Head of caudate nucleus (tissue), 42 donors: ENCODE measurements around the gene SCLT1.
A peak's percentile ranks its signal among the peaks of the same experiment; 100 is the strongest.
"Not testable (repeated sequence)": the region's sequence is repeated elsewhere in the genome, so short reads cannot be mapped to it uniquely, and the experiment has no call there.

ENCODE experiments used
- DNase-seq, 42 donors: peaks; one replicate each; pipeline versions ENCODE4 v3.0.0 to v3.0.0-alpha.2; 2020 to 2021; ENCODE audit warnings: mixed read lengths in 7 of 42
- intact Hi-C: fragments of 100-400 bp; cut with DNase I; formaldehyde crosslinking; loops from one replicate; pipeline ENCODE4 v1.15.0; 2022

SCLT1 gene

DNA sequence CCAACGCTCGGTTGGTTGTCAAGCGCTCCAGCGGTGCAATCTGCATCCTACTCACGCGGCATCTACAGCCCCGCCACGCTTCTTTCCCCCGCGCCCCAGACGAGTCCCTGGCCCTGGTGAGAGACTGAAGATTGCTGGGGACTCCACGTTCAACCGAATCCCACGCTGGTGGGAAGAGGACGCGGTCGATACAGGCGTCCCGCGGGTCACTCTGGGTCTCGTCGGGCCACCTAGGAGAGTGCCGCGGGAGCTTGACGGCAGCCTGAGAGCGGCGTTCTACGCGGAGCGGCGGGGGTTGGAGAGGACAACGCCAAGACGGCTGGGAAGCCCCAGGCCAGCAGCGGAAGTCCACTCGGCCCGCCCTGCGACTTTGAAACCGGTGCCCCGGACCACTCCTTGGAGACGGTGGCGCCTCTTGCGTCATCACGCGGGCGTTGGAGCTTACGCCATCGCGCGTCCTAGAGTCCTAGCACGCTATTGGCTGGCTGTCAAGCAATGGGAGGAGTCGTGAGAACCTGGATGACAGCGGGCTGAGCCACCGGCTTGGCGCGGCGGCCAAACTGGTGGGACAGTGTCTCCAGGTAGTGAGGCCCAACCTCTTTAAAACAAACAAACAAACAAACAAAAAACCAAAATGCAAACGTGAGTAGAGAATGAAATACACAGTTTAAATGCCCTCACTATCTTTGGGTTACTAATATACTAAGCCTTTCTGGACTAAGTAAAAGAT lies at the start of gene SCLT1:
Gene SCLT1 (minus strand): TSS at position 349 of the 730 bp plus-strand sequence. CDS start 436 bp downstream, outside the sequence.
- intact Hi-C loops: no loop called here
- DNase-seq: peak; percentile 94 to 99 (median 98)

DNA sequence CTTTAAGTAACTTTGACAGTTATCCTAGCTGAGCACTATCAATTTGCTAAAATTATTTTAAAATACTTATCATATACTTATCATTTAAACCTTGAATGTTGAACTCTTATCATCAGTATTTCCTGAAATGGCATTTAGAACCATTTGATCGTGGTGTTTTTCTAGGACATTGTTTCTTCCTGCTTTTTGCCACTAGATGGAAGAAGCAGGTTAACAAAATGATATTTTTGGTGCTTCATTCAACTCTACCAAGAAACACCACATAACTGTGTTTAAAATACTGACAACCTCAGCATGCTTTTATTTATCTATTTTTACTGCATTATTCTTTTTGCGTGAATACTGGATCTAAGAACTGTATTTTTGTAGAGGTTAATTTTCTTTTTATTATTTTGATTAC lies 47.2 kb upstream of the SCLT1 start:
- DNase-seq: no peak
- intact Hi-C loops: no loop called here

DNA sequence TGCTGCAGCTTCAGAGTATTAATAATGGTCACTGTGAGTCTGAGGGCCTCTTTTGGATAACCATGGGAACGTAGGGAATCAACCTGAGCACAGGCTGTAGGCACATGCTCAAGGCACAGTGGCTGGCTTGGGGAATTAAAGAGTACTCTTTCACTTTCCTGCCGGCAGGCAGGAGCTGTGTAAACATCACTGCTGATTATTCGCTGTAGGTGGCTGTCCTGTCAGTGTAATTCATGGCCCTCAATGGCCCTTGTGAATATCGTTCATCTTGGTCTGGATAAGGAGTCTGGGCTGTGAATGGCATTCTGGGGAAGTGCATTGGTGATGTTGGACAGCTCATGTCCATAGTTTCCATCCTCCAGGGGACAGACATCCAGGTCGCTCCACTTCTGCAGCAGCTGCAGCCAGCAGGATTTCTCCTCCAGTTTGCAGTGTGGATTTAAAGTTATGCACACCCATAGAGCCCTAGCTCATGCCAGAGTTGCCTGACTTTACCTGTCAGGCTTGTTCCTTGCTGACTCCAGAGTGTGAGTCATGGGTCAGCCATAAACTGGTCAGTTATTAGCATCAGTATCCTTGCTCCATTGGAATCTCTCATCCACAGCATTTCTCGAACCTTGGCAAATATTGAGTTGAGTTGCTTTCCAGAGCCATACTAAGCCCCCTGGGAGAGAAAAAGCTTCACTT lies 45.6 kb upstream of the SCLT1 start:
- intact Hi-C loops: no loop called here

DNA sequence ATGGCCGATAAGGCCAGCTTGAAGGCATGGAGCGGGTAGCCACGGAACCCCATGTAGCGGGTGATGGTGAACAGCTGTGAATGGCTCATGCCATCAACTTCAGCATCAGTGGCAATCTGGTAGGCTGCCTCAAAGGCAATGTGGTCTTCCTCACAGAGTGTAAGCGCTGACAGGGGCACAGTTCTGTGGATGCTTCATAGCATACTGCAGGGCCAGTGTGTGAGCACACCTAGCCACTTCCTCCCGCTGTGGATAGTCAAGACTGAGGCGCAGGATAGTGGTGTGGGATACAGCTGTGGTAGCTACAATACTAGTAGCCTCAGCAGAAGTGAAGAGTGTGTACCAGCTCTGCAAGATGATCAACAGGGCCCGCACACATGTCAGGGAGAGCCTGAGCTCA lies 43.1 kb upstream of the SCLT1 start:
- intact Hi-C loops: no loop called here
- DNase-seq: no peak

More for the DNA sequence above, 45.6 kb upstream of the SCLT1 start:
- DNase-seq: no peak

DNA sequence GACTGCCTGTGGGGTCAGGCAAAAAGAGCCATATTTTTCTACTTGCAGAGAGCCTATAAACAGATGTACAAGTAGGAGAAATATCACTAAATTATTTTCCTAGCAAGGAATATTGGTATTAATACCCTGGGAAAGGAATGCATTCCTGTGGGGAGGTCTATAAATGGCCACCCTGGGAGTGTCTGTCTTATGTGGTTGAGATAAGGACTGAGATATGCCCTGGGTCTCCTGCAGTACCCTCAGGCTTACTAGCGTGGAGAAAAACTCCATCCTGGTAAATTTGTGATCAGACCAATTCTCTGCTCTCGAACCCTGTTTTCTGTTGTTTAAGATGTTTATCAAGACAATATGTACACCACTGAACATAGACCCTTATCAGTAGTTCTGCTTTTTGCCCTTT lies 38.0 kb upstream of the SCLT1 start:
- intact Hi-C loops: no loop called here
- no peak for DNase-seq

DNA sequence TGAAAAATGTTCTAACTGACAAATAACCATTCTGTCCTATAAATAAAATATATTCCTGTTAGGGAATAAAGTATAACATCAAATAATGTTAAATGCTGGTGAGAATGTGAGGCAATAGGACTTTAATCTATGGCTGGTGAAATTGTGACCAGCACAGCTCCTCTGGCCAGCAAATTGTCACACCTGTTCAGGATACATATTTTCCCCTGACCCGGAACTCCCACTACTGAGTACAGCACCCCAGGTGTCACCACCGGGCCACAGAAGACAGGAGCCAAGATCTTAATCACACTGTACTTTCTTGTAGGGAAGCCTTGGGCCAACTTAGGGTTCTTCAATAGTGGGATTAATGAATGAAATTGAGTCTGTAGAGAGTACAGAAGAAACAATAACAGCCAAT lies 35.8 kb upstream of the SCLT1 start:
- intact Hi-C loops: no loop called here
- DNase-seq: no peak

DNA sequence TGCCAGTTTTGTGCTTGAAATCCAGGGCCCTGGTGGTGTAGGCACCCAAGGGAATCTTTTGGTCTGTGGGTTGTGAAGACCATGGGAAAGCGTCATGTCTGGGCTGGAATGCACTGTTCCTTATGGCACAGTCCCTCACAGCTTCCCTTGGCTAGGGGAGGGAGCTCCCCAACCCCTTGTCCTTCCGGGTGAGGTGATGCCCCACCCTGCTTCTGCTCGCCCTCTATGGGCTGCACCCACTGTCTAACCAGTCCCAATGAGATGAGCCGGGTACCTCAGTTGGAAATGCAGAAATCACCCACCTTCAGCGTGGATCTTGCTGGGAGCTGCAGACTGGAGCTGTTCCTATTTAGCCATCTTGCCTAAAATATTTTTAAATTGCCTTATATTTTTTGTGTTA lies 33.3 kb upstream of the SCLT1 start:
- intact Hi-C loops: not testable (repeated sequence)

DNA sequence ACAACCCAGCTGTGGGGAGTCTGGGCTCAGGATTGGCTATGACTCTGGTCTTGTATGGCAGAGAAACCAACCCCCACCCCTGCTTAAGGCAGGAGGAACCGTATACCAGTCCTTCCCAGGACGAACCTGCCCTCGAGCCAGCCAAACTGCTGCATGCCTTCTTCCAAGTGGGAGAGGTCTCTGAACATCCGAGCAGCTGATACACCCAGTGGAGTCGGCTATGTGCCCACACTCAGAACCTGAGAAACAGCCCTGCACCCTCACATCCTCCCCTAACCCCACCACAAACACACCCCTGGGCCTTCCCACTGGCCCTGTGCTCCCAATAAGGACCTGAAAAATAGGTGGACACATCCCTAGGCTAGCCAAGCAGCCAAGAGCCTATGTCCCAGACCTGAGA lies 24.4 kb upstream of the SCLT1 start:
- intact Hi-C loops: no loop called here
- DNase-seq: no peak

More for the DNA sequence above, 33.3 kb upstream of the SCLT1 start:
- not testable (repeated sequence) for DNase-seq

DNA sequence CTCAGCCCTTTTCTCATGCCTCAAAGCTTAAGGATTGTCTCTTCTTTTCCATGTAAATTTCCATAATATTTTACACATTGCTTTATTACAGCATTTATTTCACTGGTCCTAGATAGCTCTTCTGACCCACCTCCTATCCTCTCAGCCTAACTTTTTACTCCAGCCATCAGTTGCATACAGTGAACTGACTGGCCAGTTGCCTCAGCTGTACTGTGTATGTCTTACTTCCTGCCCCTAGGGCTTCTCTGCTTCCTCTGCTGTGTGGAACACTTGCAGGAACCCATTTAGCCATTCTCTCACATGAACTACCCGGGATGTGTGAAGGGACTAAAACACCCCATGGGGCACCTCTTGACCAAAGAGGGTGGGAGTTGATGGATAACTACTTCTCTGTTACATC lies 20.6 kb upstream of the SCLT1 start:
- DNase-seq: no peak
- intact Hi-C loops: no loop called here

DNA sequence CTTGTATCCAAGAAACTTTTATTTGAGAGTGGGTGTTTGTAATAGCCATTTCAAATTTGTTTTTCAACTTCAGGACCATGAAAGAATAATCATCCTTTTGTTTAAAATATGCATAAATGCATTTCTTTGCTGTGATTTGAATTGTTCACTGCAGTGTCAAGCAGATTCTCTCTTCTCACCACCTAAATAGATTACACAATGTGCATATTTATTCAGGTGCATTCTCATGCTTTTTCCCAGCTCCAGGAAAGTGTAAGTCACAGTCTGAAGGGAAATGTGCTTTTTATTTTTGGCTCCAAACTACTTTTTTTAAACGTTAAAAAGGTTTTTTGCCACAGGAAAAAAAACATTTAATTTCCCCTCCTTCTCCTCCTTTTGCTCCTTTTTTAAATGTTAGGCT lies 20.1 kb upstream of the SCLT1 start:
- no peak for DNase-seq
- intact Hi-C loops: no loop called here

DNA sequence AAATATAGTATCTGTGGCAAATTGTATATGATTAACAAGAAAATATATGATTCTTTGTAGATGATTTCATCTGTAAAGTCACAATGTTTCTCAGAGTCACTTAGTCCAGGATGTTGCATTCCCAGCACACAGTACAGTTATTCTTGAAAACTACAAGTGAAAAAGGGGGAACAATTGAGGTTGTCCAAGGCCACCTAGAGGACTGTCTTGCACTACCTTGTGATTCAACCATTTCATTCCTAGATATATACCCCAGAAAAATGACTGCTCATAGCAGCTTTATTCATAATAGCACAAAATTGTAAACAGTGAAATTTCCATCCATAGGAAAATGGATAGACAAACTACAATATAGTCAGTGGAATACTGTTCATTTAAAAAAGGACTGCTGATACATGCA lies 18.6 kb upstream of the SCLT1 start:
- DNase-seq: no peak
- intact Hi-C loops: no loop called here

DNA sequence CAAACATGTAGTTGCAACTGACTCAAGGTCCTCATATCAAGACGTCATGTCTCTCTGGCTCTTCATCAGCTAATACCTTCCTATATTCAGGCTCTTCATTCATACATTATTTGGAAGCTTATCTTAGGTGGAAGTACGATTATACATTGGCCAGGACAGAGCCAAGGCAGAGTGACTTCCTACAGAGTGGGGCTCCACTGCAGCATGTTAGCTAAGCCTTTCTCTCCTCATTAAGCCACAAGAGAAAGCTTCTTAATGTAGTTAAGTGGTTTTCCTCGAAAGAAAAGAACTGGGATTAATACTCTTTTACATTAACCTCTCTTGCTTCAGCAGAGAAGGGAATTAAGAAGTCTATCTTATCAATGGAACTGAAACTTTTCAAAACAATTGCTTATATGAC lies 17.6 kb upstream of the SCLT1 start:
- intact Hi-C loops: no loop called here
- no peak for DNase-seq

DNA sequence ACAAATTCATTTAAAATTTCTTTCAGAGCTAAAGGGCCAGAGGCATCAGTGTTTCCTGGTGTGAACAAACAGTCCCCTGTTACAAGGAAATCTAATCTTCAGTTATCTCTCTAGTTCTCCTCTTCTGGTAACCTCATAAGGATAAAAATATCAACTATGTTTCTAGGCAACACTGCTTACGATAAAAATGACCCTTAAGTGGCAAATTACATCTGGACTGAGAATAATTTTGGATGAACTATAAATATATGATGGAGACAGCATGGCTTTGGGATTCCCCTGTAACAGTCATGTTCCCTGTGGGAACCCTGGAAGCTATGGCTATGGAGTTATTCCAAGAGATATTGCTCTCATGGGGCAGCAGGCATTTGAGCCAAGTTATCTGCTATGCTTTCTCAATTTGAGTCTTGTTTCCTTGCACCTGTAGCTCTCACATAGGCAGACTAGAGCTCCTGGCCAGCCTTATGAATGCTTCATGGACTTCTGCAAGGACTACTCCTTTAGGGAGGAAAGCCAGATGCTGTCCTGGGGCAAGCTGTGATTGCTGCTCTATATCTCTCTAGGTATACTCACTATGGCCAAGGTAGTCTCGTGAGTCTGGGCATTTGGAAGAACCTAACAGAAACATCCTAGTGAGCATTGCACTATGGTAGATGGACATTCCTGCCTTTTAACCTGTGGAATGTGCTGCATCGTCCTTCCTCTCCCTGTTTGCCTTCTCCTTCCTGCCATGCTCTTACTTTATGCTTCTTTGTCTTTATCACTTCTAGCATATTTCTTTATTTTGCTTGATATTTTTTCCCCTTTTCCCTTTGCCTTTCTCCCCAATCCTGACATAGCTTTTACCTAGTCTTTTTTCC lies 16.9 kb upstream of the SCLT1 start:
- no peak for DNase-seq
- intact Hi-C loops: no loop called here

DNA sequence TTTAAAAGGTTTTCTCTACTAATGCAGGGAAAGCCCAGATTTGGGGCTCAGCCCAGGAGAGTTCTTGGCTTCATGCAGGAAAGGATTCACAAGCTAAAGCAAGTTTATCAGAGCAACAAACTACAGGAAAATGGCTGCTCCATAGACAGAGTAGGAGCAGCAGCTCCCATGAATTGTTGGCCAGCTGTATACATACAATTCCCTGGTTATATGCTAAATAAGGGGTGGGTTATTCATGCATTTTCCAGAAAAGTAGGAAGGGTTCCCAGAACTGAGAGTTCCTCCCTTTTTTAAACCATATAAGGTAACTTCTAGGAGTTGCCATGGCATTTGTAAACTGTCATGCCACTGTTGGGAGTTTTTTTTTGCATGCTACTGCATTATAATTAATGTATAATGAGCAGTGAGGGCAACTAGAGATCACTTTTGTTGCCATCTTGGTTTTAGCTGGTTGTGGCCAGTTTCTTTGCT lies 5.2 kb upstream of the SCLT1 start:
- intact Hi-C loops: no loop called here
- no peak for DNase-seq

DNA sequence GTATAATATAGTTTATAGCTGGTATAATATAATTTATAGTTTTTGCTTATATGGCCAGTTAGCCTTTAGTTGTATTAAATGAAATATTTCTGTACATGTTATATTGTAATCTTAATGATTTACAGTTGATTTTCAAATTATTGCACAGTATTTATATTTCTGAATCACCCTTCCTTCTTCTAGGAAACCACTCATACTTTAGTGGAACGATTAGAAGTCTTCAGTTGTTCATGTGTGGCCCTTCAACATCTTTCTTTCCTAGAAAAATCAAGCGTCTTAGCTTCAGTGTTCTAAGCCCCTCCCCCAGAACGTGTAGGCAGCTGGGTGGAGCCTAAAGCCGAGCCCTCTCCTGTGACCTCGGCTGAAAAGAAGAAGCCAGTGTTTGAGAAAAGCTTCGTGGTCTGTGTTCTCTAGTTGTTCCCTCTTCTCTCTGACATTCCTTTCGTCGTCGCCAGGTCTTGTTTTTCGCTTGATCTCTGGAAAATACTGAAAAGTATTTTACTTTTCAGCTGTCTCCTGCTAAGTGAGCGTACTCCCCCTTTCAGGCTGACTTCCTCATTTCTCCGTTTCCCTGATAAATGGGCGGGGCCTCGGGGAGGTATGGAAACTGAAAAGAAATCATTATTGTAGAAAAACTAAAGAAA lies 2.6 kb upstream of the SCLT1 start, which contains the start of gene C4orf33:
Gene C4orf33 (plus strand): TSS at position 342 of the 644 bp plus-strand sequence. CDS start 6,459 bp downstream, outside the sequence.
- intact Hi-C loops: no loop called here
- peak; percentile 49 to 87 (median 72) for DNase-seq

DNA sequence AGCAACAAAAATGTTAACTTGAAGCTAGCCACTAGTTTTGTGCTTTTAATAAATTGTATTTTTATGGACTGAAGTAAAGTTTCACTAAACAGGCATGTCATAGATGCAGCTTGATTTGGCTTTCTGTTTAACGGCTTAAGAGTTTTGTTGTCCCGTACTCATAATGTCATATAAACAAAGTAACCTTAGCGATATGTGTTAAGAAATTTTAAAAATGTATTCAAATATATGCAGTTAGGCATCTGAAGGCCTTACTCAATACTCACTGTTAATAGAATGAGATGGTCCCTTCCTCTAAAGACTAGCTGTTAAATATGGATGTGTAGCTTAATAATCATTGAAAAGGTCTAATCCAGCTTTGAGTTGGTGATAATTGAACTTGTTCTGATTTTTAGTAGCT lies 1.0 kb upstream of the SCLT1 start:
- intact Hi-C loops: no loop called here
- DNase-seq: no peak

DNA sequence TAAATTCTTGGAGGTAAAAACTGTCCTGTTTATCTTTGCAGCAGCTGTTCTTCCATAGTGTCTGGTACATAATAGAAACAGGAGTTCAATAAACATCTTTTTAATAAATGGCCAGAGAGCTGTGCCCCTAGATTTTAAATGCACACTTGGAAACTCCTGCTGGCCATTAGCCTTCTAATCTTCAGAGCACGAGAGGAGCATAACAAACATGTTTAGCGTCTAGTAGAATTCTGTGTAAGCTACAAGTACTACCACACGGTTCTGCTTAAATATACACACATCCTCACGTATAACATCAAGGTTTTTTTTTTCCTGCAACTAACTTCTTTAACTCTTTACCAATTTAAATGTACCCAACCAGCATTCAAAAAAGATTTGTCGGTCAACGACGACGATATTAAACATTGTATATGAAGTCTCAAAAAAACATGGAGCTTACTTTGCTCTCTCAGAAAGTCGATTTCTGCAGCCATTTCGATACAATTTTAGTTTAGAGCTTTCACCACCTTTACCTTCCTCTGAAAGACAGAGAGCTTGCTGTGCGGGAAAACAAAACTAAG lies 628 bp downstream of the SCLT1 start:
- DNase-seq: peak in 1 of 42 donors; percentile 8
- intact Hi-C loops: no loop called here

DNA sequence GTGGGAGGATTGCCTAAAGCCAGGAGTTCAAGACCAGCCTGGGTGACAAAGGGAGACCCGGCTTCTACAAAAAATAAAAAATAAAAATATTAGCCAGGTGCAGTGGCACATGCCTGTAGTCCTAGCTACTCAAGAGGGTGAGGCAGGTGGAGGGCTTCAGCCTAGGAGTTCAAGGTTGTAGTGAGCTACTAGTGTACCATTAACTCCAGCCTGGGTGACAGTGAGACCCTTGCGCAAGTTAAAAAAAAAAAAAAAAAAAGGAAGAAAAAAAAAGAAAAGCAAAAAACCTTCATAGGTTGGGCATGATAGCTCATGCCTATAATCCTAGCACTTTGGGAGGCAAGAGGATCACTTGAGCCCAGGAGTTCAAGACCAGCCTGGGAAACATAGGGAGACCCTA lies 5.8 kb downstream of the SCLT1 start:
- no peak for DNase-seq
- intact Hi-C loops: no loop called here

DNA sequence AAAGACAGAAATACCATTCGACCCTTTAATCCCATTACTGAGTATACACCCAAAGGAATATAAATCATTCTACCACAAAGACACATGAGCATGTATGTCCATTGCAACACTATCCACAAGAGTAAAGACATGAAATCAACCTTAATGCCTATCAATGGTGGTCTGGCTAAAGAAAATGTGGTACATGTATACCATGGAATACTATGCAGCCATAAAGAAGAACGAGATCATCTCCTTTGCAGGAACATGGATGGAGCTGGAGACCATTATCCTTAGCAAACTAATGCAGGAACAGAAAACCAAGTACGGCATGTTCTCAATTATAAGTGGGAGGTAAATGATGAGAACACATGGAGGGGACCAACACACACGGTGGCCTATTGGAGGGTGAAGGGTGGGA lies 7.9 kb downstream of the SCLT1 start:
- intact Hi-C loops: no loop called here
- no peak for DNase-seq
